Measurements from ENCODE around the gene TRIM15.
A peak's percentile ranks its signal among the peaks of the same experiment; 100 is the strongest.
"Not testable (repeated sequence)": the region's sequence is repeated elsewhere in the genome, so short reads cannot be mapped to it uniquely, and the experiment has no call there.

Gene TRIM15

DNA sequence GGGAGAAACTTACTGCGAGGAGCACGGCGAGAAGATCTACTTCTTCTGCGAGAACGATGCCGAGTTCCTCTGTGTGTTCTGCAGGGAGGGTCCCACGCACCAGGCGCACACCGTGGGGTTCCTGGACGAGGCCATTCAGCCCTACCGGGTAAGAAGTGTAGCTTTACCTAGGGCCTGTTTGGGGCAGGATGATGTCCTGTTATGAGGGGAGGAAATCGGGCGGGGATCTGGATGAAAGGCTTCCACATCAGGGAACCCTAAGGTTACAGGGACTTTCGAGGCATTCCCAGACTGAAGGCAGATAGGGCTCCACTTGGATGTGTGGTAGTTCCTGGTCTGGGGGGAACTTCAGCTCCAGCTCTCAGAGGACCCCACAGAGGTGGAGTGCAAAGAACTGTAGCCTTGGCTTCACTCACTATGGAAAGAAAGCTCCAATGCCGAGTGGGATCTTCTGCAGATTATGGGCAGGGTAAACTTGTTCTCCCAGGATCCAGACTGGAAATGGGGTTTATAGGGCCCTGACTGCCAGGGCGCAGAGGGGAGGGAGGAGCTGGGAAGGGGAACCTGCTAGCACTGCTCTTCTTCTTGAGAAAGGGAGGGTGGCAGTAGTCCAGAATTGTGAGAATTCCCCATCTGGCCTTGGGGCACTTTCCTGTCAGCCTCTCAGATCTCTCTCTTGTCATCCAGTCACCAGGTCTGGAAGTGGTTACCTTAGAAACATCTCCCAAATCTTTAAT, 740 bp downstream of the TRIM15 start:
- H3K4me1 ChIP-seq (ENCODE audit: control insufficient read depth, insufficient read depth, low read length): no peaks in the 10 kb centered on the region
- no peaks in the 10 kb centered on the region for H3K36me3 ChIP-seq (ENCODE audit: control insufficient read depth, insufficient read depth, low read length)
- H3K27me3 ChIP-seq (ENCODE audit: control insufficient read depth, insufficient read depth, low read length): peaks cover 12% of the 10 kb centered on the region; the same call in 1 of the 2 replicates
- no peak overlapping the region for H3K9ac ChIP-seq (ENCODE audit: low read depth, low read length)
- H3K4me3 ChIP-seq (ENCODE audit: low read depth, low read length): no peak overlapping the region
- no peak overlapping the region for H3K27ac ChIP-seq (ENCODE audit: low read depth, low read length)
- H3K9me3 ChIP-seq (ENCODE audit: control insufficient read depth, insufficient read depth, low read length): no peaks in the 10 kb centered on the region

DNA sequence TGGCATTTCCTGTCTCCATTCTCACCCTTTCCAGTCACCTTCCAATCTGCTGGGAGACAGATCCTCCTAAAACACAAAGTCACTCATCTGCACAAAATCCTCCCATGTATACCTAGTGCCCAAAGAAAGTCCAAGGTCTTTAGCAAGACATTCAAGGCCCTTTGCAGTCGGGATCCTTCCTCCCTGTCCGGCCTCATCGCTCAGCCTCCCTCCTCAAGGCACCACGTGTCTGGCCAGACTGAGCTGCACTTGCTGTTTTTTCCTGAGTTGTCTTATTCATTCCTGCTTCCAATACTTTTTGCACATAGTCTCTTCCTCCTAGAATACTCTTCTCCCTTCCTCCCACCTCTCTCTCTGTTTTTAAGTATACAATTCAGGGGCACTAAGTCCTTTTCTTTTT, 1.4 kb downstream of the TRIM15 start:
- H3K4me1 ChIP-seq (ENCODE audit: control insufficient read depth, insufficient read depth, low read length): no peaks in the 10 kb centered on the region
- H3K36me3 ChIP-seq (ENCODE audit: control insufficient read depth, insufficient read depth, low read length): no peaks in the 10 kb centered on the region
- no peak overlapping the region for H3K27ac ChIP-seq (ENCODE audit: low read depth, low read length)
- H3K4me3 ChIP-seq (ENCODE audit: low read depth, low read length): no peak overlapping the region
- no peak overlapping the region for H3K9ac ChIP-seq (ENCODE audit: low read depth, low read length)
- H3K27me3 ChIP-seq (ENCODE audit: control insufficient read depth, insufficient read depth, low read length): peaks cover 12% of the 10 kb centered on the region; the same call in 1 of the 2 replicates
- H3K9me3 ChIP-seq (ENCODE audit: control insufficient read depth, insufficient read depth, low read length): no peaks in the 10 kb centered on the region

DNA sequence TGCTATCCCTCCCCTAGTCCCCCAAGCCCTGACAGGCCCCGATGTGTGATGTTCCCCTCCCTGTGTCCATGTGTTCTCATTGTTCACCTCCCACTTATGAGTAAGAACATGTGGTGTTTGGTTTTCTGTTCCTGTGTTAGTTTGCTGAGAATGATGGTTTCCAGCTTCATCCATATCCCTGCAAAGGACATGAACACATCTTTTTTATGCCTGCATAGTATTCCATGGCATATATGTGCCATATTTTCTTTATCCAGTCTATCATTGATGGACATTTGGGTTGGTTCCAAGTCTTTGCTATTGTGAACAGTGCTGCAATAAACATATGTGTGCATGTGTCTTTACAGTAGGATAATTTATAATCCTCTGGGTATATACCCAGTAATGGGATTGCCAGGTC, 1.9 kb downstream of the TRIM15 start:
- H3K4me3 ChIP-seq (ENCODE audit: low read depth, low read length); H3K4me1 ChIP-seq (ENCODE audit: control insufficient read depth, insufficient read depth, low read length); H3K36me3 ChIP-seq (ENCODE audit: control insufficient read depth, insufficient read depth, low read length); H3K9me3 ChIP-seq (ENCODE audit: control insufficient read depth, insufficient read depth, low read length); H3K9ac ChIP-seq (ENCODE audit: low read depth, low read length); H3K27ac ChIP-seq (ENCODE audit: low read depth, low read length): not testable (repeated sequence)
- peaks cover 14% of the 10 kb centered on the region for H3K27me3 ChIP-seq (ENCODE audit: control insufficient read depth, insufficient read depth, low read length)

DNA sequence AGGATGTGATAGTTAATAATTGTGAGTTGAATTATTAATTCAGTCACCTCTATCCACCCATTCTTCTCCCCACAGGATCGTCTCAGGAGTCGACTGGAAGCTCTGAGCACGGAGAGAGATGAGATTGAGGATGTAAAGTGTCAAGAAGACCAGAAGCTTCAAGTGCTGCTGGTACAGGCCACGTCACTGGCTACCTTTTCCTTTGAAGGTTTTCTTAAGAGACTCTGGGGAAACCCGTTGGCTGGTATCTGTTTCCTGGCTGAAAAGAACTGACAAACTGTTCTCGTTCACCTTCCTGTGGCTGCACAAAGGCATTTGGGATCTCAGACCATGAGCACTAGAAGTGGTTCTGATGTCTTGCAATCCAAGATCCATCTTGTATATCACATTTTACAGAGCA, 3.8 kb downstream of the TRIM15 start:
- Histone ChIP-seq H3K36me3 (ENCODE audit: control insufficient read depth, insufficient read depth, low read length) (no peaks in the 10 kb centered on the region), H3K27me3 (ENCODE audit: control insufficient read depth, insufficient read depth, low read length) (peaks cover 33% of the 10 kb centered on the region), H3K9me3 (ENCODE audit: control insufficient read depth, insufficient read depth, low read length) (no peaks in the 10 kb centered on the region), H3K4me1 (ENCODE audit: control insufficient read depth, insufficient read depth, low read length) (no peaks in the 10 kb centered on the region; the same call in 1 of the 2 replicates), H3K27ac (ENCODE audit: low read depth, low read length) (no peak overlapping the region), H3K4me3 (ENCODE audit: low read depth, low read length) (no peak overlapping the region), H3K9ac (ENCODE audit: low read depth, low read length) (no peak overlapping the region)

DNA sequence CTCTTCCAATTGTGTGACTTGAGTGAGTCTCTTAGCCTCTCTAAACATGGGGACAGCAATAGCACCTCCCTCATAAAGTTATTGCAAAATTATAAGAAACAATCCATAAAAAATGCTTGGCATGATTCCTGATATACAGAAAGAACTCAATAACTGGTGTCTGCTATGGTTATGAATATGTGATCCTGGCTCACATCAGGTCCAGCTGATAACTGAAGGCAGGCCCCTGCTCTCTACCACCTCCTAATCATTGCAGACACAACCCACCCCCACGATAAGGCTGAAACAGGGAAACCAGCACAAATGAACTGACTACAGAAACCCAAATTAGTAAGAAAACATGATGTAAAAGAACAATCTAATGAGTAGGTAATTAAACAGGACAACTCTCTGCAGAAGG, 5.4 kb downstream of the TRIM15 start:
- Histone ChIP-seq H3K4me1 (ENCODE audit: control insufficient read depth, insufficient read depth, low read length) (peaks cover 5% of the 10 kb centered on the region; the same call in 1 of the 2 replicates), H3K27me3 (ENCODE audit: control insufficient read depth, insufficient read depth, low read length) (peaks cover 49% of the 10 kb centered on the region), H3K4me3 (ENCODE audit: low read depth, low read length) (no peak overlapping the region), H3K9ac (ENCODE audit: low read depth, low read length) (no peak overlapping the region), H3K27ac (ENCODE audit: low read depth, low read length) (no peak overlapping the region), H3K36me3 (ENCODE audit: control insufficient read depth, insufficient read depth, low read length) (no peaks in the 10 kb centered on the region), H3K9me3 (ENCODE audit: control insufficient read depth, insufficient read depth, low read length) (no peaks in the 10 kb centered on the region)

DNA sequence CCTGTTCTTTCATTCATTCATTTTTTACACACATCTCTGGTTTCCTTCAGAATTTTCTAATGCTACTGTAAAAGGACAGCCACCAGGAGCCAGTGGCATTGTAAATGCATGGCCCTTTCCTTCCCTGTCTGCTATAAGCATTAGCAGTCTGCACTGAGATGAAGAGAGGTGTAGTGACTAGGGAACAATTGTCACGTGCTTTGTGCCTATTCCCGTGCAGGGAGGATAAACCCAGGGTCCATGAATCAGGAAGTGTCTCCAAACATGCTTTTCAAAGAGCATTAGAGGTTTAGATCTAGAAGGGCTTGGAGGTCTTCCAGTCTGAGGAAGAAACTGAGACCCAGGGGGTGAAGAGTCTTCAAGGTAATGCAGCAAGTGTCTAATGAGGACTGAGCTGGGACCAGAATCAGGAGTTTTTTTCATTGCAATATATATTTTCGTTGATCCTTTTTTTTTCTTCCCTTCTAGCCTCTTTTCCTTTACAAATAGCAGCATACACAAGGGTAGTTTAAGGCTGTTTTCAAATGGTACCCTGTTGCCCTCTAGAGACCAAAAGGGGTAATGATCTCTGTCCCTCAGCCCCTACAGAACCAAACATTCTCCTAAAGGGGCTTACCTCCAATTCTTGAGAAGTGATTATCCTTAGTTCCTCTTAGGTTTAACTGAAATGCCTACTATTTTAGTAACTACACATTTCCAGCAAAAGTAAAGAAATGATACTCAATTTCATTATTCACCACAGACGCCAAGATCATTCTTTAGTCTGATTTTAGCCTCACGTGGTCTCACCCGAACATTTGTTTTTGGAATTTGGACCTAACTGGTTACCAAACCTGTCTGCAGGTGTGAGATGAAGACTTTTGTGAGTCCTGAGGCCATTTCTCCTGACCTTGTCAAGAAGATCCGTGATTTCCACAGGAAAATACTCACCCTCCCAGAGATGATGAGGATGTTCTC, 6.6 kb downstream of the TRIM15 start:
- H3K9ac ChIP-seq (ENCODE audit: low read depth, low read length): no peak overlapping the region
- H3K4me3 ChIP-seq (ENCODE audit: low read depth, low read length): no peak overlapping the region
- peaks cover 5% of the 10 kb centered on the region; the same call in 1 of the 2 replicates for H3K4me1 ChIP-seq (ENCODE audit: control insufficient read depth, insufficient read depth, low read length)
- peaks cover 57% of the 10 kb centered on the region for H3K27me3 ChIP-seq (ENCODE audit: control insufficient read depth, insufficient read depth, low read length)
- no peaks in the 10 kb centered on the region for H3K9me3 ChIP-seq (ENCODE audit: control insufficient read depth, insufficient read depth, low read length)
- no peaks in the 10 kb centered on the region for H3K36me3 ChIP-seq (ENCODE audit: control insufficient read depth, insufficient read depth, low read length)
- no peak overlapping the region for H3K27ac ChIP-seq (ENCODE audit: low read depth, low read length)

DNA sequence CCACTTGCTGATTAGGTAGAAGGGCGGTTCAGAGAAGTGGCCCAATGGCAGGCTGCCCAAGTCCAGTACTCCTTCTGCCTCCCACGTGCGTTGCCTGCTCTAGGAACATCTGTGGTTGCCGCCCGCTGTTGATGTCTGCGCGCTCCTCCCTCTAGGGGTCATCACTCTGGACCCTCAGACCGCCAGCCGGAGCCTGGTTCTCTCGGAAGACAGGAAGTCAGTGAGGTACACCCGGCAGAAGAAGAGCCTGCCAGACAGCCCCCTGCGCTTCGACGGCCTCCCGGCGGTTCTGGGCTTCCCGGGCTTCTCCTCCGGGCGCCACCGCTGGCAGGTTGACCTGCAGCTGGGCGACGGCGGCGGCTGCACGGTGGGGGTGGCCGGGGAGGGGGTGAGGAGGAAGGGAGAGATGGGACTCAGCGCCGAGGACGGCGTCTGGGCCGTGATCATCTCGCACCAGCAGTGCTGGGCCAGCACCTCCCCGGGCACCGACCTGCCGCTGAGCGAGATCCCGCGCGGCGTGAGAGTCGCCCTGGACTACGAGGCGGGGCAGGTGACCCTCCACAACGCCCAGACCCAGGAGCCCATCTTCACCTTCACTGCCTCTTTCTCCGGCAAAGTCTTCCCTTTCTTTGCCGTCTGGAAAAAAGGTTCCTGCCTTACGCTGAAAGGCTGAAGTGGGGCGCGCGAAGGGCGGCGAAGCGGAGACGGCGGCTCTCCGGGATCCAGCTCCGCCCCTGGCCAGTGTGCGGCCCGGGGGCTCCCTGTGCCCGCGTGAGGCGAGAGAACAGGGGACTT, 8.5 kb downstream of the TRIM15 start:
- peaks cover 8% of the 10 kb centered on the region for H3K4me1 ChIP-seq (ENCODE audit: control insufficient read depth, insufficient read depth, low read length)
- H3K9ac ChIP-seq (ENCODE audit: low read depth, low read length): no peak overlapping the region
- peak overlapping the region; percentile 58 for H3K4me3 ChIP-seq (ENCODE audit: low read depth, low read length)

DNA sequence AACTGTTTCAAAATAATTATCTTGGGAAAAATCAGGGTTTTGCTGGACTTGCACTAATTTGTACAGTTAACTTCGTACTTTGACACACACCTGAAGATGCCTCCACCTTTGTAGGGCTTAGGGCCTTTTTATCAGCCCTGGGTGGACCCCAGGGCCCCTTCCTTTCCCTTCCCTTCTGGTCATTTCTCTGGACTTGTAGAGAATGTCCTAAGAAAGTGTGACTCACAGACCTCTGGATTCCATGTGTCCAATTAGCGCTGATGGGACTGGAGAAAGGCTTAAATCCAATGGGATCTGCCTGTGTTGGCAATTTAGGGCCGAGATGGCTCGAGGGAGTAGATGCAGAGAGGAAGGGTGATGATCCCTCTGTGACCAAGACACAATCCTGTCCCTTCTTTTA, 9.3 kb downstream of the TRIM15 start:
- Histone ChIP-seq H3K27ac (ENCODE audit: low read depth, low read length) (no peak overlapping the region), H3K4me3 (ENCODE audit: low read depth, low read length) (peak overlapping the region; percentile 58; the same call in 1 of the 2 replicates), H3K9ac (ENCODE audit: low read depth, low read length) (no peak overlapping the region), H3K27me3 (ENCODE audit: control insufficient read depth, insufficient read depth, low read length) (peaks cover 59% of the 10 kb centered on the region), H3K4me1 (ENCODE audit: control insufficient read depth, insufficient read depth, low read length) (peaks cover 8% of the 10 kb centered on the region), H3K36me3 (ENCODE audit: control insufficient read depth, insufficient read depth, low read length) (no peaks in the 10 kb centered on the region), H3K9me3 (ENCODE audit: control insufficient read depth, insufficient read depth, low read length) (no peaks in the 10 kb centered on the region)

More for the DNA sequence above, 8.5 kb downstream of the TRIM15 start:
- peaks cover 62% of the 10 kb centered on the region for H3K27me3 ChIP-seq (ENCODE audit: control insufficient read depth, insufficient read depth, low read length)
- no peak overlapping the region for H3K27ac ChIP-seq (ENCODE audit: low read depth, low read length)
- no peaks in the 10 kb centered on the region for H3K9me3 ChIP-seq (ENCODE audit: control insufficient read depth, insufficient read depth, low read length)
- no peaks in the 10 kb centered on the region for H3K36me3 ChIP-seq (ENCODE audit: control insufficient read depth, insufficient read depth, low read length)

DNA sequence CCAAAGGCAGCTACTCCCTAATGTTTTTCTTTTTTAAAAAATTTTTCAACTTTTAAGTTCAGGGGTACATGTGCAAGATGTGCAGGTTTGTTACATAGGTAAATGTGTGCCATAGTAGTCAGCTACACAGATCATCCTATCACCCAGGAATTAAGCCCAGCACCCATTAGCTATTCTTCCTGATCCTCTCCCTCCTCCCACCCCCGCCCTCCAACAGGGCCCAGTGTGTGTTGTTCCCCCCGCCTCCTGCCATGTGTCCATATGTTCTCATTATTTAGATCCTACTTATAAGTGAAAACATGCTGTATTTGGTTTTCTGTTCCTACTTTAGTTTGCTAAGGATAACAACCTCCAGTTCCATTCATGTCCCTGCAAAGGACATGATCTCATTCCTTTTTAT, 12.4 kb downstream of the TRIM15 start:
- Histone ChIP-seq H3K27me3 (ENCODE audit: control insufficient read depth, insufficient read depth, low read length) (peaks cover 42% of the 10 kb centered on the region), H3K4me3 (ENCODE audit: low read depth, low read length) (no peak overlapping the region), H3K4me1 (ENCODE audit: control insufficient read depth, insufficient read depth, low read length) (peaks cover 8% of the 10 kb centered on the region), H3K36me3 (ENCODE audit: control insufficient read depth, insufficient read depth, low read length) (no peaks in the 10 kb centered on the region), H3K27ac (ENCODE audit: low read depth, low read length) (no peak overlapping the region), H3K9me3 (ENCODE audit: control insufficient read depth, insufficient read depth, low read length) (peaks cover 4% of the 10 kb centered on the region; the same call in 1 of the 2 replicates), H3K9ac (ENCODE audit: low read depth, low read length) (no peak overlapping the region)

DNA sequence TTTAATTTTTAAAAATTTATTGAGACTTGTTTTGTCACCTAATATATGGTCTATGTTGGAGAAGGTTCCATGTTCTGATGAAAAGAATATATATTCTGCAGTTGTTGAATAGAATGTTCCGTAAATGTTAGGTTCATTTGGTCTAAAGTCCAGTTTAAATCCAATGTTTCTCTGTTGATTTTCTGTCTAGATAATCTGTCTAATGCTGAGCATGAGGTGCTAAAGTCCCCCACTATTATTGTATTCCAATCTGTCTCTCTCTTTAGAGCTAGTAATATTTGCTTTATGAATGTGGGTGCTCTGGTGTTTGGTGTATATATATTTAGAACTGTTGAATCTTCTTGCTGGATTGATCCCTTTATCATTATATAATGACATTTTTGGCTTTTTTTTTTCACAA, 15.5 kb downstream of the TRIM15 start:
- H3K4me1 ChIP-seq (ENCODE audit: control insufficient read depth, insufficient read depth, low read length): peaks cover 3% of the 10 kb centered on the region; the same call in 1 of the 2 replicates
- H3K9me3 ChIP-seq (ENCODE audit: control insufficient read depth, insufficient read depth, low read length): peaks cover 4% of the 10 kb centered on the region; the same call in 1 of the 2 replicates
- H3K9ac ChIP-seq (ENCODE audit: low read depth, low read length): no peak overlapping the region

More for the DNA sequence above, 15.5 kb downstream of the TRIM15 start:
- H3K4me3 ChIP-seq (ENCODE audit: low read depth, low read length): no peak overlapping the region
- peaks cover 12% of the 10 kb centered on the region for H3K27me3 ChIP-seq (ENCODE audit: control insufficient read depth, insufficient read depth, low read length)
- H3K36me3 ChIP-seq (ENCODE audit: control insufficient read depth, insufficient read depth, low read length): no peaks in the 10 kb centered on the region
- no peak overlapping the region for H3K27ac ChIP-seq (ENCODE audit: low read depth, low read length)

Measured in HUES48 (cell line).